Measurements from ENCODE around the gene SLC16A8.

SLC16A8 gene

DNA sequence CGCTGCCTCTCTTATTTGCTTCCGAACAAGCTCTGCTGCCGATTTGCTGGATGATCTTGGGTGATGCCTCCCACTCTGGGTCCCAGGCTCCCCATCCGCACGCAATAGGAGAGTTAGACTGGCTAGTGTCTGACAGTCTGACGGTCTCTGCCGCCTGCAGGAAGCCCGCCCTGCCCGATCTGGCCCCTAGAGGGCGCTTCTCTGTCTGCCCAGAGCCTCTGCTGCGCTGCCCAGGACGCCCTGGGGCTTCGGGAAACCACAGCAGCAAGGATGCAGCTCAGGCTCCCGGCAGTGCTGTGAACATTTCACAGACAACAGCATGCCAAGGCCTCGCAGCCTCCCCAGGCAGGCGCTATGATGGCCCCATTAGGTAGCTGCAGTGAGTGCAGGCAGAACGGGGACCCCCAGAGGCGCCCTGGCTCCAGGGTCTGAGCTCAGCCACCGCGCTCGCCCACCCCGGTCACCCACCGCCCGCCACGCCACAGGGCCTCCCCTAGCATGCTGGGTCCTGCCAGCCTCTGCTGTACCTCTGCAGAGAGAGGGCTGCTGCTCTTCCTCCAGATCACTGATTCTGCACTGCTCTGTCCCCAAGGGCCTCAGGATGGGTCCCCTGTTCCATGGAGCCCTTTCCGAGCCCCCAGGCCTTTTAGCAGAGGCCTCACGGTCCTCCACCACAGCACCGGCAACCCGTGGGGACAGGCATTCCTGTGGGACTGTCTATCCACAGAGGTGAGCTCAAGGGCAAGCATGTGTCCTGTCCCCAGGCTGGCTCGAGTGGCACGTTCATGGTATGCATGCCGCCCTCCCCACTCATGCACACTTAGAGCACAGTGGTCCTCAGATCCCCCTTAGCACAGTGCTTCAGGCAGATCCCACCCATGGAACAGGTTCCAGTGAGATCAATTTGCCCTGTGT is 30.8 kb upstream of the SLC16A8 start:
- no peaks in the 10 kb centered on the region for H3K4me1 ChIP-seq
- no peaks in the 10 kb centered on the region for H3K9me3 ChIP-seq (ENCODE audit: control insufficient read depth, low read length)
- peak; percentile 68 for TF ChIP-seq CTCF (IDR thresholded peaks at IDR 0.05)
- no peaks in the 10 kb centered on the region for H3K27me3 ChIP-seq (ENCODE audit: control insufficient read depth, insufficient read depth, low read length)
- no peak overlapping the region for H3K4me2 ChIP-seq (ENCODE audit: low read length)
- H2AFZ ChIP-seq: no peak overlapping the region
- no peak overlapping the region for H3K9ac ChIP-seq
- no peaks in the 10 kb centered on the region for H3K36me3 ChIP-seq (ENCODE audit: control insufficient read depth, insufficient read depth, low read length)
- H3K4me3 ChIP-seq (ENCODE audit: low read depth, low read length): no peak overlapping the region
- H3K79me2 ChIP-seq: no peaks in the 10 kb centered on the region
- no peak overlapping the region for H3K27ac ChIP-seq

- Histone ChIP-seq H3K4me2 (ENCODE audit: low read length) (no peak overlapping the region), H3K36me3 (ENCODE audit: control insufficient read depth, insufficient read depth, low read length) (no peaks in the 10 kb centered on the region), H3K4me1 (no peaks in the 10 kb centered on the region), H3K4me3 (ENCODE audit: low read depth, low read length) (no peak overlapping the region), H3K27ac (no peak overlapping the region), H3K9me3 (ENCODE audit: control insufficient read depth, low read length) (no peaks in the 10 kb centered on the region), H2AFZ (no peak overlapping the region), H3K9ac (no peak overlapping the region), H3K27me3 (ENCODE audit: control insufficient read depth, insufficient read depth, low read length) (no peaks in the 10 kb centered on the region), H3K79me2 (no peaks in the 10 kb centered on the region)
- no peak for TF ChIP-seq CTCF (IDR thresholded peaks at IDR 0.05)
These were observed 28.4 kb upstream of the SLC16A8 start for GRCh38 chr22:38112381-38112780.

- Histone ChIP-seq H3K27me3 (ENCODE audit: control insufficient read depth, insufficient read depth, low read length) (no peaks in the 10 kb centered on the region), H3K79me2 (no peaks in the 10 kb centered on the region), H3K4me3 (ENCODE audit: low read depth, low read length) (no peak overlapping the region), H3K4me1 (no peaks in the 10 kb centered on the region), H3K4me2 (ENCODE audit: low read length) (no peak overlapping the region), H3K27ac (no peak overlapping the region), H2AFZ (no peak overlapping the region), H3K9me3 (ENCODE audit: control insufficient read depth, low read length) (no peaks in the 10 kb centered on the region), H3K9ac (no peak overlapping the region), H3K36me3 (ENCODE audit: control insufficient read depth, insufficient read depth, low read length) (no peaks in the 10 kb centered on the region)
- TF ChIP-seq CTCF (IDR thresholded peaks at IDR 0.05): no peak
These were observed 28.0 kb upstream of the SLC16A8 start for GRCh38 chr22:38111925-38112355.

- Histone ChIP-seq H3K36me3 (ENCODE audit: control insufficient read depth, insufficient read depth, low read length) (no peaks in the 10 kb centered on the region), H3K4me3 (ENCODE audit: low read depth, low read length) (no peak overlapping the region), H2AFZ (no peak overlapping the region), H3K4me1 (no peaks in the 10 kb centered on the region), H3K9ac (no peak overlapping the region), H3K27me3 (ENCODE audit: control insufficient read depth, insufficient read depth, low read length) (no peaks in the 10 kb centered on the region), H3K27ac (no peak overlapping the region), H3K9me3 (ENCODE audit: control insufficient read depth, low read length) (no peaks in the 10 kb centered on the region), H3K4me2 (ENCODE audit: low read length) (no peak overlapping the region), H3K79me2 (no peaks in the 10 kb centered on the region)
- no peak for TF ChIP-seq CTCF (IDR thresholded peaks at IDR 0.05)
These were observed 27.2 kb upstream of the SLC16A8 start for GRCh38 chr22:38110863-38111852.

Data from parathyroid adenoma (tissue), 2 donors.